ENCODE results near the gene CHD9NB.

Gene CHD9NB

DNA sequence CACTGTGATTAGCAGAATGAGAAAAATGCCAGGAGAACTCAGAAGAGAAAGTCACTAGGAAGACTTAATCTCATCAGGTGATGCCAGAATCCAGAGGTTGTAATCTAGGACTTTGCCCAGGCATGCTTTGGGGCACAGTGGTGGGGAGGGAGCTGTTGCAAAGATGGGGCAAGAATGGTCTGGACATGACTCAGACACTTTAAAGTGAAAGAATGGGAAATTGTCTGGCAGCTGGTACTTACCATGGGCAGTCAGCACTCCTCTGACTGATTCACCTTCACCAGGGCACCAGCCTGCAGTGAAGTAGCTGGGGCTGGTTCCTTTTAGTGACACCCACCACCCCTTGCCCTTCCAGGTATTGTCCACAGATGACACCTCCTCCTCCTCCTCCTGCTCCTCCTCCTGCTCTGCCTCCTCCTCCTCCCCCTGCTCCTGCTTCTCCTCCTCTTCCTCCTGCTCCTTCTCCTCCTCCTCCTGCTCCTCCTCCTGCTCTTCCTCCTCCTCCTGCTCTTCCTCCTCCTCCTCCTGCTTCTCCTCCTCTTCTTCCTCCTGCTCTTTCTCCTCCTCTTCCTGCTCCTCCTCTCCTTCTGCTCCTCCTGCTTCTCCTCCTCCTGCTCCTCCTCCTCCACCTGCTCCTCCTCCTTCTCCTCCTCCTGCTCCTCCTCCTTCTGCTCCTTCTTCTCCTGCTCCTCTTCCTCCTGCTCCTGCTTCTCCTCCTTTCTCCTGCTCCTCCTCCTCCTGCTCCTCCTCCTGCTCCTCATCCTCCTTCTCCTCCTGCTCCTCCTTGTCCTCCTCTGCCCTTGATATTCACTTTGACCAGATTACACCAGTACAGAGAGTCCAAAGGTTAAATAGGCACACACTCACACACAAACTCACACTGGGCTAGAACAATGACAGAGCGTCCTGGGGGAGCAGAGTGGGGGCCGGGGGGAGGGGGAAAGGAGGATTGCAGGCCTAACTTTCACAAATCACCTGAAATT is at the start of gene CHD9NB (continued):
- TF ChIP-seq ZNF610 (tag by site-specific recombination; IDR thresholded peaks at IDR 0.05; ENCODE audit: borderline replicate concordance) (no peak), ZNF529 (tag by site-specific recombination; IDR thresholded peaks at IDR 0.05; ENCODE audit: insufficient replicate concordance) (no peak), ZNF324 (tag by site-specific recombination; IDR thresholded peaks at IDR 0.05) (no peak), SP2 (tag by site-specific recombination; IDR thresholded peaks at IDR 0.05) (peak; percentile 62), KLF1 (tag by site-specific recombination; IDR thresholded peaks at IDR 0.05) (no peak), ZNF184 (tag by site-specific recombination; IDR thresholded peaks at IDR 0.05) (no peak), ZNF157 (tag by site-specific recombination; IDR thresholded peaks at IDR 0.05) (0 out of 2 replicates have a peak, but pooled peaks have one; percentile 49), MYNN (tag by site-specific recombination; IDR thresholded peaks at IDR 0.05; ENCODE audit: borderline replicate concordance) (no peak), ZNF140 (tag by site-specific recombination; IDR thresholded peaks at IDR 0.05) (no peak), ZBTB7A (tag by site-specific recombination; IDR thresholded peaks at IDR 0.05; ENCODE audit: low read depth) (0 out of 2 replicates have a peak, but pooled peaks have one; percentile 45), ZNF837 (tag by site-specific recombination; IDR thresholded peaks at IDR 0.05) (no peak), ZFHX2 (tag by site-specific recombination; conservative IDR thresholded peaks at IDR 0.05) (peak; percentile 98), ZNF629 (tag by site-specific recombination; IDR thresholded peaks at IDR 0.05) (no peak), ZNF266 (tag by site-specific recombination; IDR thresholded peaks at IDR 0.05; ENCODE audit: low read depth) (0 out of 2 replicates have a peak, but pooled peaks have one; percentile 44), ZNF548 (tag by site-specific recombination; IDR thresholded peaks at IDR 0.05) (no peak), EGR2 (tag by site-specific recombination; IDR thresholded peaks at IDR 0.05; ENCODE audit: low read depth) (peak; percentile 99), ZXDB (tag by site-specific recombination; IDR thresholded peaks at IDR 0.05) (no peak), ZNF677 (tag by site-specific recombination; IDR thresholded peaks at IDR 0.05) (no peak), ZNF626 (tag by site-specific recombination; IDR thresholded peaks at IDR 0.05) (no peak), ZNF473 (tag by site-specific recombination; IDR thresholded peaks at IDR 0.05) (no peak), ZNF830 (tag by site-specific recombination; IDR thresholded peaks at IDR 0.05; ENCODE audit: low read depth) (no peak), ZNF2 (tag by site-specific recombination; IDR thresholded peaks at IDR 0.05) (no peak), ZNF558 (tag by site-specific recombination; IDR thresholded peaks at IDR 0.05) (no peak)
- TF ChIP-seq, protein P1, sequence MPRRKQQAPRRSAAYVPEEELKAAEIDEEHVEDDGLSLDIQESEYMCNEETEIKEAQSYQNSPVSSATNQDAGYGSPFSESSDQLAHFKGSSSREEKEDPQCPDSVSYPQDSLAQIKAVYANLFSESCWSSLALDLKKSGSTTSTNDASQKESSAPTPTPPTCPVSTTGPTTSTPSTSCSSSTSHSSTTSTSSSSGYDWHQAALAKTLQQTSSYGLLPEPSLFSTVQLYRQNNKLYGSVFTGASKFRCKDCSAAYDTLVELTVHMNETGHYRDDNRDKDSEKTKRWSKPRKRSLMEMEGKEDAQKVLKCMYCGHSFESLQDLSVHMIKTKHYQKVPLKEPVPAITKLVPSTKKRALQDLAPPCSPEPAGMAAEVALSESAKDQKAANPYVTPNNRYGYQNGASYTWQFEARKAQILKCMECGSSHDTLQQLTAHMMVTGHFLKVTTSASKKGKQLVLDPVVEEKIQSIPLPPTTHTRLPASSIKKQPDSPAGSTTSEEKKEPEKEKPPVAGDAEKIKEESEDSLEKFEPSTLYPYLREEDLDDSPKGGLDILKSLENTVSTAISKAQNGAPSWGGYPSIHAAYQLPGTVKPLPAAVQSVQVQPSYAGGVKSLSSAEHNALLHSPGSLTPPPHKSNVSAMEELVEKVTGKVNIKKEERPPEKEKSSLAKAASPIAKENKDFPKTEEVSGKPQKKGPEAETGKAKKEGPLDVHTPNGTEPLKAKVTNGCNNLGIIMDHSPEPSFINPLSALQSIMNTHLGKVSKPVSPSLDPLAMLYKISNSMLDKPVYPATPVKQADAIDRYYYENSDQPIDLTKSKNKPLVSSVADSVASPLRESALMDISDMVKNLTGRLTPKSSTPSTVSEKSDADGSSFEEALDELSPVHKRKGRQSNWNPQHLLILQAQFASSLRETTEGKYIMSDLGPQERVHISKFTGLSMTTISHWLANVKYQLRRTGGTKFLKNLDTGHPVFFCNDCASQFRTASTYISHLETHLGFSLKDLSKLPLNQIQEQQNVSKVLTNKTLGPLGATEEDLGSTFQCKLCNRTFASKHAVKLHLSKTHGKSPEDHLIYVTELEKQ (tag by site-specific recombination; IDR thresholded peaks at IDR 0.05; ENCODE audit: borderline replicate concordance) = no peak
- TF ChIP-seq, protein P2, sequence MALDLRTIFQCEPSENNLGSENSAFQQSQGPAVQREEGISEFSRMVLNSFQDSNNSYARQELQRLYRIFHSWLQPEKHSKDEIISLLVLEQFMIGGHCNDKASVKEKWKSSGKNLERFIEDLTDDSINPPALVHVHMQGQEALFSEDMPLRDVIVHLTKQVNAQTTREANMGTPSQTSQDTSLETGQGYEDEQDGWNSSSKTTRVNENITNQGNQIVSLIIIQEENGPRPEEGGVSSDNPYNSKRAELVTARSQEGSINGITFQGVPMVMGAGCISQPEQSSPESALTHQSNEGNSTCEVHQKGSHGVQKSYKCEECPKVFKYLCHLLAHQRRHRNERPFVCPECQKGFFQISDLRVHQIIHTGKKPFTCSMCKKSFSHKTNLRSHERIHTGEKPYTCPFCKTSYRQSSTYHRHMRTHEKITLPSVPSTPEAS (tag by site-specific recombination; IDR thresholded peaks at IDR 0.05) = peak; percentile 16; the same call in 1 of the 2 replicates
- TF ChIP-seq, protein P3, sequence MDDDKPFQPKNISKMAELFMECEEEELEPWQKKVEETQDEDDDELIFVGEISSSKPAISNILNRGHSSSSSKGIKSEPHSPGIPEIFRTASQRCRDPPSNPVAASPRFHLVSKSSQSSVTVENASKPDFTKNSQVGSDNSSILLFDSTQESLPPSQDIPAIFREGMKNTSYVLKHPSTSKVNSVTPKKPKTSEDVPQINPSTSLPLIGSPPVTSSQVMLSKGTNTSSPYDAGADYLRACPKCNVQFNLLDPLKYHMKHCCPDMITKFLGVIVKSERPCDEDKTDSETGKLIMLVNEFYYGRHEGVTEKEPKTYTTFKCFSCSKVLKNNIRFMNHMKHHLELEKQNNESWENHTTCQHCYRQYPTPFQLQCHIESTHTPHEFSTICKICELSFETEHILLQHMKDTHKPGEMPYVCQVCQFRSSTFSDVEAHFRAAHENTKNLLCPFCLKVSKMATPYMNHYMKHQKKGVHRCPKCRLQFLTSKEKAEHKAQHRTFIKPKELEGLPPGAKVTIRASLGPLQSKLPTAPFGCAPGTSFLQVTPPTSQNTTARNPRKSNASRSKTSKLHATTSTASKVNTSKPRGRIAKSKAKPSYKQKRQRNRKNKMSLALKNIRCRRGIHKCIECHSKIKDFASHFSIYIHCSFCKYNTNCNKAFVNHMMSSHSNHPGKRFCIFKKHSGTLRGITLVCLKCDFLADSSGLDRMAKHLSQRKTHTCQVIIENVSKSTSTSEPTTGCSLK (tag by site-specific recombination; IDR thresholded peaks at IDR 0.05) = 0 out of 2 replicates have a peak, but pooled peaks have one; percentile 37
- TF ChIP-seq, protein P4, sequence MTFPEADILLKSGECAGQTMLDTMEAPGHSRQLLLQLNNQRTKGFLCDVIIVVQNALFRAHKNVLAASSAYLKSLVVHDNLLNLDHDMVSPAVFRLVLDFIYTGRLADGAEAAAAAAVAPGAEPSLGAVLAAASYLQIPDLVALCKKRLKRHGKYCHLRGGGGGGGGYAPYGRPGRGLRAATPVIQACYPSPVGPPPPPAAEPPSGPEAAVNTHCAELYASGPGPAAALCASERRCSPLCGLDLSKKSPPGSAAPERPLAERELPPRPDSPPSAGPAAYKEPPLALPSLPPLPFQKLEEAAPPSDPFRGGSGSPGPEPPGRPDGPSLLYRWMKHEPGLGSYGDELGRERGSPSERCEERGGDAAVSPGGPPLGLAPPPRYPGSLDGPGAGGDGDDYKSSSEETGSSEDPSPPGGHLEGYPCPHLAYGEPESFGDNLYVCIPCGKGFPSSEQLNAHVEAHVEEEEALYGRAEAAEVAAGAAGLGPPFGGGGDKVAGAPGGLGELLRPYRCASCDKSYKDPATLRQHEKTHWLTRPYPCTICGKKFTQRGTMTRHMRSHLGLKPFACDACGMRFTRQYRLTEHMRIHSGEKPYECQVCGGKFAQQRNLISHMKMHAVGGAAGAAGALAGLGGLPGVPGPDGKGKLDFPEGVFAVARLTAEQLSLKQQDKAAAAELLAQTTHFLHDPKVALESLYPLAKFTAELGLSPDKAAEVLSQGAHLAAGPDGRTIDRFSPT (tag by site-specific recombination; IDR thresholded peaks at IDR 0.05) = no peak
- TF ChIP-seq, protein P5, sequence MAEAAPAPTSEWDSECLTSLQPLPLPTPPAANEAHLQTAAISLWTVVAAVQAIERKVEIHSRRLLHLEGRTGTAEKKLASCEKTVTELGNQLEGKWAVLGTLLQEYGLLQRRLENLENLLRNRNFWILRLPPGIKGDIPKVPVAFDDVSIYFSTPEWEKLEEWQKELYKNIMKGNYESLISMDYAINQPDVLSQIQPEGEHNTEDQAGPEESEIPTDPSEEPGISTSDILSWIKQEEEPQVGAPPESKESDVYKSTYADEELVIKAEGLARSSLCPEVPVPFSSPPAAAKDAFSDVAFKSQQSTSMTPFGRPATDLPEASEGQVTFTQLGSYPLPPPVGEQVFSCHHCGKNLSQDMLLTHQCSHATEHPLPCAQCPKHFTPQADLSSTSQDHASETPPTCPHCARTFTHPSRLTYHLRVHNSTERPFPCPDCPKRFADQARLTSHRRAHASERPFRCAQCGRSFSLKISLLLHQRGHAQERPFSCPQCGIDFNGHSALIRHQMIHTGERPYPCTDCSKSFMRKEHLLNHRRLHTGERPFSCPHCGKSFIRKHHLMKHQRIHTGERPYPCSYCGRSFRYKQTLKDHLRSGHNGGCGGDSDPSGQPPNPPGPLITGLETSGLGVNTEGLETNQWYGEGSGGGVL (tag by site-specific recombination; IDR thresholded peaks at IDR 0.05) = peak; percentile 92

All from HEK293 (cell line).